ENCODE results near the gene TFAP2C.
"Not testable (repeated sequence)": the region's sequence is repeated elsewhere in the genome, so short reads cannot be mapped to it uniquely, and the experiment has no call there.

The TFAP2C gene

GRCh38 chr20:56617489-56617888, 11.6 kb upstream of the TFAP2C start:
- FAIRE-seq, result no peak

GRCh38 chr20:56621730-56622129, 7.4 kb upstream of the TFAP2C start:
- no peak for FAIRE-seq

- not testable (repeated sequence) for FAIRE-seq
These were observed 5.2 kb upstream of the TFAP2C start for GRCh38 chr20:56623930-56624329.

- FAIRE-seq, result no peak
These were observed 4.1 kb upstream of the TFAP2C start for GRCh38 chr20:56624786-56625681.

- FAIRE-seq, result no peak
These were observed 3.3 kb upstream of the TFAP2C start for GRCh38 chr20:56625837-56626236.

GRCh38 chr20:56626367-56627121, 2.6 kb upstream of the TFAP2C start:
- no peak for FAIRE-seq

- no peak for FAIRE-seq
These were observed 1.7 kb upstream of the TFAP2C start for GRCh38 chr20:56627122-56628014.

- FAIRE-seq, result no peak
These were observed 862 bp upstream of the TFAP2C start for GRCh38 chr20:56628015-56628872.

- FAIRE-seq, result no peak
These were observed 469 bp downstream of the TFAP2C start for GRCh38 chr20:56629464-56630085.

GRCh38 chr20:56630086-56630493, 984 bp downstream of the TFAP2C start:
- no peak for FAIRE-seq

- no peak for FAIRE-seq
These were observed 1.6 kb downstream of the TFAP2C start for GRCh38 chr20:56630506-56631317.

GRCh38 chr20:56631318-56631989, 2.3 kb downstream of the TFAP2C start:
- FAIRE-seq, result no peak

GRCh38 chr20:56631990-56632327, 2.9 kb downstream of the TFAP2C start:
- no peak for FAIRE-seq

GRCh38 chr20:56634307-56634706, 5.2 kb downstream of the TFAP2C start:
- no peak for FAIRE-seq

- FAIRE-seq, result no peak
These were observed 5.8 kb downstream of the TFAP2C start for GRCh38 chr20:56634735-56635385.

GRCh38 chr20:56636716-56637115, 7.6 kb downstream of the TFAP2C start:
- no peak for FAIRE-seq

- no peak for FAIRE-seq
These were observed 8.5 kb downstream of the TFAP2C start for GRCh38 chr20:56637576-56637975.

- no peak for FAIRE-seq
These were observed 17.5 kb downstream of the TFAP2C start for GRCh38 chr20:56646599-56646998.

GRCh38 chr20:56653211-56653610, 24.1 kb downstream of the TFAP2C start:
- no peak for FAIRE-seq
